T-cell (primary cell): ENCODE results near the gene COPB1. TPM values are rescaled to one million over a fixed set of nuclear protein-coding genes. Genes with fewer than 3 reads are reported as not detected.

ENCODE experiments used
- ATAC-seq, 4 experiments: fragments of 200-7000 bp in 3 of 4; fragments of 150-1000 bp in 1 of 4; cut with Tn5 transposase; replicated peaks in 1 of 4; 1 replicate in 3 of 4; 2 replicates in 1 of 4; pipeline ENCODE4 v1.10.0; 2021; ENCODE audit warnings: moderate library complexity in 3 of 4, mild to moderate bottlenecking in 2 of 4, moderate number of reproducible peaks in 1 of 4
- CTCF ChIA-PET, 2 donors: fragments of 300-600 bp; sonication (Branson Sonifier 250); formaldehyde crosslinking; loops; one replicate each; lab custom pipeline; 2022; ENCODE audit warnings: antibody characterized with exemption in 2 of 2; lab: Charles Lee
- POLR2A ChIA-PET, 2 donors: fragments of 300-600 bp; sonication (Branson Sonifier 250); formaldehyde crosslinking; loops; one replicate each; lab custom pipeline; 2022; ENCODE audit warnings: antibody characterized with exemption in 2 of 2; lab: Charles Lee
- DNase-seq, 35 experiments: peaks; one replicate each; pipeline versions ENCODE4 v3.0.0 to v3.0.0-alpha.2; 2013 to 2023
- H3K27ac ChIP-seq: one replicate; pipeline ENCODE4 v1.5.1; 2013; ENCODE audit warnings: low read length
- H3K27me3 ChIP-seq, 2 experiments: replicated peaks in 1 of 2; 1 replicate in 1 of 2; 2 replicates in 1 of 2; pipeline versions ENCODE4 v1.6.1 to v1.7.0; 2013; ENCODE audit warnings: low read length in 1 of 2, mixed read lengths in 1 of 2; ENCODE audit not compliant: control insufficient read depth in 2 of 2, insufficient read depth in 2 of 2; ENCODE audit errors: extremely low read depth in 1 of 2
- H3K36me3 ChIP-seq, 2 donors: 1 replicate in 1 of 2; 2 replicates in 1 of 2; pipeline versions ENCODE4 v1.6.1 to v1.7.0; 2013; ENCODE audit warnings: low read length in 1 of 2; ENCODE audit not compliant: control insufficient read depth in 2 of 2, insufficient read depth in 1 of 2; ENCODE audit errors: extremely low read depth in 1 of 2
- H3K4me1 ChIP-seq, 2 experiments: 1 replicate in 1 of 2; 2 replicates in 1 of 2; pipeline versions ENCODE4 v1.6.1 to v1.7.0; 2013; ENCODE audit warnings: low read length in 2 of 2, mixed read lengths in 1 of 2; ENCODE audit not compliant: insufficient read depth in 2 of 2, control insufficient read depth in 1 of 2; ENCODE audit errors: extremely low read depth in 1 of 2
- H3K4me3 ChIP-seq, 2 donors: 1 replicate in 1 of 2; 2 replicates in 1 of 2; pipeline versions ENCODE4 v1.5.1 to v1.7.0; 2013; ENCODE audit warnings: mild to moderate bottlenecking in 2 of 2, low read length in 1 of 2, moderate library complexity in 1 of 2; ENCODE audit not compliant: control insufficient read depth in 1 of 2; ENCODE audit errors: extremely low read depth in 1 of 2
- H3K9me3 ChIP-seq: 2 replicates; pipeline ENCODE4 v1.7.0; 2013
- H3K27ac Mint-ChIP-seq, 2 donors: one replicate each; pipeline ENCODE4 v1.8.0; 2020 to 2021; ENCODE audit warnings: mild to moderate bottlenecking in 2 of 2, mixed read lengths in 2 of 2
- H3K27me3 Mint-ChIP-seq, 2 donors: one replicate each; pipeline ENCODE4 v1.8.0; 2021 to 2022; ENCODE audit warnings: mixed read lengths in 2 of 2
- H3K36me3 Mint-ChIP-seq: one replicate; pipeline ENCODE4 v1.8.0; 2021; ENCODE audit warnings: mixed read lengths
- H3K4me1 Mint-ChIP-seq, 3 donors: one replicate each; pipeline ENCODE4 v1.8.0; 2020 to 2022; ENCODE audit warnings: mixed read lengths in 3 of 3, mild to moderate bottlenecking in 1 of 3
- H3K4me3 Mint-ChIP-seq, 3 donors: one replicate each; pipeline ENCODE4 v1.8.0; 2020 to 2022; ENCODE audit warnings: mild to moderate bottlenecking in 3 of 3, mixed read lengths in 3 of 3, moderate library complexity in 3 of 3
- H3K9me3 Mint-ChIP-seq, 3 donors: one replicate each; pipeline ENCODE4 v1.8.0; 2020 to 2022; ENCODE audit warnings: mixed read lengths in 3 of 3
- WGBS: methylation state at CpG from one replicate; pipeline ENCODE4 v1.1.5; 2013; ENCODE audit warnings: missing lambda C conversion rate; ENCODE audit not compliant: insufficient coverage; 5-methylcytosine and 5-hydroxymethylcytosine counted together
- total RNA-seq, 35 experiments: library from RNA in 6 of 35; stranded (reverse) in 6 of 35; fragments of 120-200 nt in 1 of 35; gene quantifications; one replicate each; pipeline versions ENCODE4 v1.2.1 to v1.2.4 and lab custom pipeline; 2013 to 2026

Gene COPB1
- total RNA-seq, 5 donors from 2014 or later (not counting 1 experiment from before 2014, with no cell fraction given): 65.1 to 80.8 (median 78.1) TPM

DNA sequence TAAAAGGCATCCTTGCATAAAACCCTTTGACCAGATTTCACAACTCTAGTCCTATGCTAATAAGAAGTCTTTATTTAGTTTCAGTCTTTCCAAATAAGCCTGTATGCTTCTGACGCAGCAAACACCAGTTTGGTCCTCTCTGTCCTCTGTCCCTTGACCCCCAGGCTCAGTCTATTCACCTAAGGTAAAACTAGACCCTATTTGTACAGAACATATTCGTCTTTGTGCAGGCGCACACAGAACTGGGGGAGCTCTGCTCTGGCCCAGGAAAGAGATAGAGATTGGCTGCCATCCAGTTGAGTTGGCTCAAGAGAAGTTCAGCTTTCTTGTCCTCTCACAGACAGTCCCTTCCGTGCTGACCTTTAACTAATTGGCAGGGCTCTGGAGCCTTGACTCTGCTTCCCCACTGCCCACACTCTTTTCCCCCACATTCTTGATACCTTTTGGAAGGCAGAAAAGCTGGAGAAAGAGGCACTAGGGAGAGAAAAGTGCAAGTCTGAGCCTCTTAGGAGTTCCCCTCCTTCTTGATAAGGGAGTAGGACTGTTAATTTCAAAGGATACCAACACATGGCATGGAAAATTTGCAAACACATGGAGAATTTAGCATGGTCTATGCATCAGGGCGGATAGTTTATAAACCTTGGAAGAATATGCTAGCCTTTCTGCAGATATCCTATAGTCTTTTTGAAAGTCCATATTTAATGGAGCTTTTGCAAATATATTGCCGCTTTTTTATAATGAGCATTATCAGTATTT, 41.8 kb upstream of the COPB1 start:
- peaks cover 7 to 23% of the 10 kb centered on the region in 2 experiments for H3K4me1 ChIP-seq
- ATAC-seq (no peak), DNase-seq (no peak)
- Mint-ChIP-seq H3K9me3 (peaks cover 0 to 3% (median 0%) of the 10 kb centered on the region in 3 donors), H3K27ac (peak overlapping the region; percentile 19 to 49), H3K36me3 (peaks cover 4% of the 10 kb centered on the region), H3K4me1 (peaks cover 46 to 55% (median 46%) of the 10 kb centered on the region in 3 donors), H3K27me3 (no peaks in the 10 kb centered on the region), H3K4me3 (peak overlapping the region in 1 of 3 donors; percentile 2)
- no peak overlapping the region for H3K27ac ChIP-seq
- WGBS: 93% methylated on average over 3 of the region's 6 CpGs
- H3K4me3 ChIP-seq: no peak overlapping the region
- ChIA-PET POLR2A (interaction anchor here (0.6 to 1.1 kb wide), 5 partner anchors 16 to 1872 kb away, joined by 3 to 8 read pairs (median 4); no protein-coding TSS in a partner anchor), CTCF (interaction anchor here (0.6 to 2.0 kb wide), 4 partner anchors 8 to 366 kb away, joined by 3 to 6 read pairs (median 3); no protein-coding TSS in a partner anchor)
- no peaks in the 10 kb centered on the region for H3K36me3 ChIP-seq
- H3K27me3 ChIP-seq: no peaks in the 10 kb centered on the region
- H3K9me3 ChIP-seq: no peaks in the 10 kb centered on the region

DNA sequence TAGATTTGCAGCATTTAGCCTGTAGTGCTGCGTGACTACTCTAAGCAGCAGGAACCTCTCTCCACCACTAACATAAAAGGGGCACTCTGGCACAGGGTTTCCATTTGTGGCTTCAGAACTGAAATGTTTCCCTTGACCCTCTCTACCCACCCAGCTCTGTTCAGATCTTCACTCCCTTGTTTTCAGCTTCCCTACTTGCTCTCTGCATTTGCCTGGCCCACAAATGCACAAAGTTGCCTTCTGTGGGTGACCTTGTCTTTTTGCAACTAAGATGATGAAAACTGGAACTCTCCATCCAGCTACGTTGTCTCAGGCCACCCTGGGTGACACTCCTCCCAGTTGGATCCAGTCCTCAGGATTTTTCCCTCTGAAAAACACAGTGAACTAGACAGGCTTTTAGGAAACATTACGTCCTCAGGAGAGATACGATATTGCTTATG, 40.4 kb upstream of the COPB1 start:
- Mint-ChIP-seq H3K27me3 (no peaks in the 10 kb centered on the region), H3K9me3 (no peaks in the 10 kb centered on the region), H3K4me3 (peak overlapping the region in 1 of 3 donors; percentile 22), H3K27ac (peak overlapping the region; percentile 50 to 53), H3K36me3 (no peaks in the 10 kb centered on the region), H3K4me1 (peaks cover 34 to 50% (median 42%) of the 10 kb centered on the region in 3 donors)
- Histone ChIP-seq H3K27ac (no peak overlapping the region), H3K4me3 (no peak overlapping the region), H3K4me1 (peaks cover 7 to 23% of the 10 kb centered on the region in 2 experiments), H3K36me3 (no peaks in the 10 kb centered on the region), H3K27me3 (no peaks in the 10 kb centered on the region), H3K9me3 (no peaks in the 10 kb centered on the region)
- ATAC-seq (peak in 1 of 4 experiments; percentile 40), DNase-seq (peak in 1 of 35 experiments; percentile 20)
- CTCF ChIA-PET: interaction anchor here (0.6 to 1.7 kb wide), 2 partner anchors 105 to 224 kb away, joined by 3 to 5 read pairs; no protein-coding TSS in a partner anchor
- POLR2A ChIA-PET: interaction anchor here in 1 of 2 donors (1.0 kb wide), 1 partner anchor 106 kb away, joined by 5 read pairs; no protein-coding TSS in a partner anchor
- 78% methylated on average over 1 of the region's 4 CpGs for WGBS

DNA sequence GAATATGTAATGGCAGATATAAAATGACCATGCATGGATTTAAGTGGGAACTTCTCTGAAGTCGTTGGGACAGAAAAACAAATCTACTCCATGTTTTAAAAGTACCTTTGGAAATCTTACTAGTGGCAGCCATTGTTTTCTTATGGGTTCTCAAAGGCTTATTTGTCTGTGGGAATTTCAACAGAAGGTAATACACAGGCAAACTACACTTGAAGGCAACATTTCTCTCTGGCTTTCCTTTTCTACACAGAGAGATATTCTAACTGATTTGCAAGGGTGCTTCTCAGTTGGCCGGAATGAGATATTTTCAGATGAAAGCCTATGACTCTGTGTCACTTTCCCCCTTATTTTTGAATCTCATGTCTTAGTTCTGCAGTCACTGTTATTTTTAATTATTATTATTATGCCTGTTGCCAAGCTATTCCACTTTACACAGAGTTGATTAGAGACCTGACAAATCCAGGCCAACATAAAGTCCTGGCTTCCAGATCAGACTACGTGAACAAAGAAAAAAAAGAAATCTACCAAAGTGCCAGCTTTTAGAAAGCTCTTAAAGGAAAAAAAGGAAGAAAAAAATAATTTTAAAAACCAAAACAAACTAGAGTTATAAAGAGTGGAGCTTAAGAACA, 39.4 kb upstream of the COPB1 start:
- POLR2A ChIA-PET: interaction anchor here in 1 of 2 donors (0.7 to 0.8 kb wide), 2 partner anchors 9 to 319 kb away, joined by 3 to 9 read pairs; no protein-coding TSS in a partner anchor
- no peaks in the 10 kb centered on the region for H3K36me3 ChIP-seq
- CTCF ChIA-PET: interaction anchor here (0.7 to 1.7 kb wide), 5 partner anchors 85 to 369 kb away, joined by 3 to 5 read pairs (median 3); no protein-coding TSS in a partner anchor
- Mint-ChIP-seq H3K4me3 (no peak overlapping the region), H3K9me3 (no peaks in the 10 kb centered on the region), H3K27ac (peak overlapping the region; percentile 46 to 48), H3K4me1 (peaks cover 34 to 45% (median 36%) of the 10 kb centered on the region in 3 donors), H3K36me3 (no peaks in the 10 kb centered on the region), H3K27me3 (no peaks in the 10 kb centered on the region)
- no peaks in the 10 kb centered on the region for H3K27me3 ChIP-seq
- H3K4me1 ChIP-seq: peaks cover 7 to 23% of the 10 kb centered on the region in 2 experiments
- H3K9me3 ChIP-seq: no peaks in the 10 kb centered on the region
- DNase-seq (no peak), ATAC-seq (no peak)
- H3K4me3 ChIP-seq: no peak overlapping the region
- WGBS: no CpG with 5 or more reads among the region's 3 CpGs
- no peak overlapping the region for H3K27ac ChIP-seq

DNA sequence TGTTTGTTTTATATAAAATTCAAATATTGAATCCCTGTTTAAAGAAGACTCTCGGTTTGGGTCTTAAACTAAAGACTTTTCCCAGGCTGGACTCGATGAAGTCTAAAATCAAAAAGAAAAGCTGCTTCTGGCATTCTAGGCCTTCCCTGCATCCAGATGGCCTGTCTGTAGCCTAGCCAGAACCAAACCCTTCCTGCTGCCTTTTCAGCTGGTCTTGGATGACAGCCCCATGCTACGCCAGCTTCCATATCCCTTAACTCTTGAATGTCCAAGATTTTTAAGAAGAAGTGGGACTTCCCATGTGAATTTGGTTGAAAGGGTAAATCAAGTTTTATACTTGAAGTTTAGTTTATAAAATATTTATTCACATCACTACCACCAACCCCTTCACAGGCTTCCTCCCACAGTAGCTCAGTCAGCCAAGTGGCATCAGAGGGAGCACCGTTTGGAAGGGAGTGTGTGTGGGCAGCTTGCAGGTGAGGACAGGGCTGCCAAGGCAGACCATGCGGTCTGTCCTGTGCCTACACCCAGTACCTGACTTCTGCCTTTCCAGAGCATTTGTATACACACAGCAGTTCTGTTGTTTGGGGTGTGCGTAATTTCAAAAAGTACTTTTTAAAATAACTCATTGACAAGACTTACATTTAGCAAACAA, 38.8 kb upstream of the COPB1 start:
- ATAC-seq: no peak
- 100% methylated on average over 2 of the region's 6 CpGs for whole genome bisulfite sequencing
- peaks cover 34 to 45% (median 36%) of the 10 kb centered on the region in 3 donors for H3K4me1 Mint-ChIP-seq

DNA sequence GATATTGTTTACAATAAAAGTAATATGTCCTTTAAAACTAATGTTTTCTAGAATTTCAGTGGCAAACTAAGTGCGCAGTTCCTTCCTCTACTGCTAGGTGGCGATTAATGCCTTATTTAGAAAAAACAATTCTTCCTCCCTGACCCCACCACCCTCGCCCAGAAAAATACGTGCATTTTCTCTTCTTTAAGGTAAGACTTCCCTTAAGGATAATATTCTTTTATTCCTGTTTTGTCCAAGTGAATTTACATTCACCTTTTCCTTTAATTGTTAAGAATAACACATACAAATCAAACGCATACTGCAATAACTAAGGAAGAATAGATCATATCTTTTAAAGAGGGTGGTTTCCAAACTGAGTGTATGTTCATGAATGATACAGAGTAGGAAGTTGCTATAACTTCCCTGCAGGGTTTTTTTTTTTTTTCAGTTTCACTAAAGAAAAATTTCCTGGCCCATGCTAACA, 37.6 kb upstream of the COPB1 start:
- Mint-ChIP-seq H3K27me3 (no peaks in the 10 kb centered on the region), H3K36me3 (no peaks in the 10 kb centered on the region), H3K4me1 (peaks cover 29 to 40% (median 36%) of the 10 kb centered on the region in 3 donors), H3K27ac (peak overlapping the region; percentile 78 to 82), H3K4me3 (peak overlapping the region; percentile 30 to 69 (median 64)), H3K9me3 (no peaks in the 10 kb centered on the region)
- Histone ChIP-seq H3K4me3 (peak overlapping the region in 1 of 2 donors; percentile 32), H3K4me1 (peaks cover 7 to 23% of the 10 kb centered on the region in 2 experiments), H3K27ac (peak overlapping the region; percentile 6), H3K9me3 (no peaks in the 10 kb centered on the region), H3K27me3 (no peaks in the 10 kb centered on the region), H3K36me3 (no peaks in the 10 kb centered on the region)
- POLR2A ChIA-PET: interaction anchor here in 1 of 2 donors (0.6 kb wide), 1 partner anchor 104 kb away, joined by 5 read pairs; no protein-coding TSS in a partner anchor
- ATAC-seq (peak; percentile 78 to 98 (median 82)), DNase-seq (peak in 31 of 35 experiments; percentile 8 to 73 (median 38))
- CTCF ChIA-PET: interaction anchor here (0.7 to 2.3 kb wide), 5 partner anchors 107 to 371 kb away, joined by 3 to 9 read pairs (median 4); no protein-coding TSS in a partner anchor
- no CpG with 5 or more reads among the region's 5 CpGs for WGBS

More for the DNA sequence above, 38.8 kb upstream of the COPB1 start:
- POLR2A ChIA-PET: interaction anchor here in 1 of 2 donors (0.7 to 0.8 kb wide), 3 partner anchors 40 to 320 kb away, joined by 3 to 7 read pairs (median 3); no protein-coding TSS in a partner anchor
- H3K27ac Mint-ChIP-seq: peak overlapping the region; percentile 48 to 57
- H3K27ac ChIP-seq: no peak overlapping the region
- peaks cover 7 to 23% of the 10 kb centered on the region in 2 experiments for H3K4me1 ChIP-seq
- H3K36me3 ChIP-seq: no peaks in the 10 kb centered on the region
- CTCF ChIA-PET: interaction anchor here (0.6 to 2.3 kb wide), 5 partner anchors 106 to 370 kb away, joined by 3 to 9 read pairs (median 3); no protein-coding TSS in a partner anchor
- H3K9me3 ChIP-seq: no peaks in the 10 kb centered on the region
- H3K36me3 Mint-ChIP-seq: no peaks in the 10 kb centered on the region
- H3K9me3 Mint-ChIP-seq: no peaks in the 10 kb centered on the region
- no peaks in the 10 kb centered on the region for H3K27me3 Mint-ChIP-seq
- no peak overlapping the region for H3K4me3 Mint-ChIP-seq
- no peak for DNase-seq
- H3K27me3 ChIP-seq: no peaks in the 10 kb centered on the region
- no peak overlapping the region for H3K4me3 ChIP-seq
